ENCODE measurements around the gene SACM1L.

DNA sequence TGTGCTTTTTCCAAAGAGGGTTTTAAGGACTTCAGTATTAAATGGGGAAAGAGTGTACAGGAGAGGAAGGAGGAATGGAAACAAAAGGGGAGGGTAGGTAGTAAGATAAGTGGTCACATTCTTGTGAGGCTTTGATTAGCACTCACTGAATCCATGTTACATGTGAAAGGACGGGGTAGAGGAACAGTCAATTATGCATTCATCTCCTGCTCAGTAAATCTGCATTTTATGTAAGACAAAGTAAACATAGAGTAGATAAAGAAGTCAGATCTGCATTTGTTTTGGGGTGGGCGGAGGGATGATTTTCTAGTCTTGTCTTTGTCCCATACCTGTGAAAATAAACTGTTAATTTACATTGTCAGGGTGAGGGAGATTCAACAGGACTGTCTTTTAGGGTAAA is 50.8 kb downstream of the SACM1L start:
- TF ChIP-seq ARNTL (CRISPR knock-in tag; IDR thresholded peaks at IDR 0.05; ENCODE audit: borderline replicate concordance, low read depth) (no peak), GLIS3 (CRISPR knock-in tag; IDR thresholded peaks at IDR 0.05) (no peak)
- TF ChIP-seq, protein P1, sequence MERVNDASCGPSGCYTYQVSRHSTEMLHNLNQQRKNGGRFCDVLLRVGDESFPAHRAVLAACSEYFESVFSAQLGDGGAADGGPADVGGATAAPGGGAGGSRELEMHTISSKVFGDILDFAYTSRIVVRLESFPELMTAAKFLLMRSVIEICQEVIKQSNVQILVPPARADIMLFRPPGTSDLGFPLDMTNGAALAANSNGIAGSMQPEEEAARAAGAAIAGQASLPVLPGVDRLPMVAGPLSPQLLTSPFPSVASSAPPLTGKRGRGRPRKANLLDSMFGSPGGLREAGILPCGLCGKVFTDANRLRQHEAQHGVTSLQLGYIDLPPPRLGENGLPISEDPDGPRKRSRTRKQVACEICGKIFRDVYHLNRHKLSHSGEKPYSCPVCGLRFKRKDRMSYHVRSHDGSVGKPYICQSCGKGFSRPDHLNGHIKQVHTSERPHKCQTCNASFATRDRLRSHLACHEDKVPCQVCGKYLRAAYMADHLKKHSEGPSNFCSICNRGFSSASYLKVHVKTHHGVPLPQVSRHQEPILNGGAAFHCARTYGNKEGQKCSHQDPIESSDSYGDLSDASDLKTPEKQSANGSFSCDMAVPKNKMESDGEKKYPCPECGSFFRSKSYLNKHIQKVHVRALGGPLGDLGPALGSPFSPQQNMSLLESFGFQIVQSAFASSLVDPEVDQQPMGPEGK (CRISPR knock-in tag; IDR thresholded peaks at IDR 0.05; ENCODE audit: borderline replicate concordance), result no peak
- TF ChIP-seq, protein P2, sequence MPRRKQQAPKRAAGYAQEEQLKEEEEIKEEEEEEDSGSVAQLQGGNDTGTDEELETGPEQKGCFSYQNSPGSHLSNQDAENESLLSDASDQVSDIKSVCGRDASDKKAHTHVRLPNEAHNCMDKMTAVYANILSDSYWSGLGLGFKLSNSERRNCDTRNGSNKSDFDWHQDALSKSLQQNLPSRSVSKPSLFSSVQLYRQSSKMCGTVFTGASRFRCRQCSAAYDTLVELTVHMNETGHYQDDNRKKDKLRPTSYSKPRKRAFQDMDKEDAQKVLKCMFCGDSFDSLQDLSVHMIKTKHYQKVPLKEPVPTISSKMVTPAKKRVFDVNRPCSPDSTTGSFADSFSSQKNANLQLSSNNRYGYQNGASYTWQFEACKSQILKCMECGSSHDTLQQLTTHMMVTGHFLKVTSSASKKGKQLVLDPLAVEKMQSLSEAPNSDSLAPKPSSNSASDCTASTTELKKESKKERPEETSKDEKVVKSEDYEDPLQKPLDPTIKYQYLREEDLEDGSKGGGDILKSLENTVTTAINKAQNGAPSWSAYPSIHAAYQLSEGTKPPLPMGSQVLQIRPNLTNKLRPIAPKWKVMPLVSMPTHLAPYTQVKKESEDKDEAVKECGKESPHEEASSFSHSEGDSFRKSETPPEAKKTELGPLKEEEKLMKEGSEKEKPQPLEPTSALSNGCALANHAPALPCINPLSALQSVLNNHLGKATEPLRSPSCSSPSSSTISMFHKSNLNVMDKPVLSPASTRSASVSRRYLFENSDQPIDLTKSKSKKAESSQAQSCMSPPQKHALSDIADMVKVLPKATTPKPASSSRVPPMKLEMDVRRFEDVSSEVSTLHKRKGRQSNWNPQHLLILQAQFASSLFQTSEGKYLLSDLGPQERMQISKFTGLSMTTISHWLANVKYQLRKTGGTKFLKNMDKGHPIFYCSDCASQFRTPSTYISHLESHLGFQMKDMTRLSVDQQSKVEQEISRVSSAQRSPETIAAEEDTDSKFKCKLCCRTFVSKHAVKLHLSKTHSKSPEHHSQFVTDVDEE (CRISPR knock-in tag; IDR thresholded peaks at IDR 0.05), result no peak
